Activated CD4-positive, CD25-positive, alpha-beta regulatory T cell treated with anti-CD3 and anti-CD28 coated beads, Interleukin-2, amount 50 U/mL, for 16 hours (primary cell): Measurements from ENCODE around the gene C3orf18.

Experiments used
- DNase-seq: peaks from one replicate; pipeline ENCODE4 v3.0.0-alpha.2; 2020; ENCODE audit warnings: low read depth, low spot score

The C3orf18 gene

GRCh38 chr3:50567386-50568167, at the start of gene C3orf18:
C3orf18 (minus strand) TSS chr3:50567747; CDS start chr3:50565699, 2,048 bp downstream.
- DNase-seq = peak; percentile 90

- peak; percentile 90 for DNase-seq
These were observed 49.2 kb upstream of the C3orf18 start for GRCh38 chr3:50616770-50617095.

GRCh38 chr3:50616003-50616769, 48.6 kb upstream of the C3orf18 start:
- DNase-seq = peak; percentile 64

- no peak for DNase-seq
These were observed 47.6 kb upstream of the C3orf18 start for GRCh38 chr3:50615190-50615589.

GRCh38 chr3:50612970-50613846, 45.7 kb upstream of the C3orf18 start:
- DNase-seq = no peak

- no peak for DNase-seq
These were observed 44.8 kb upstream of the C3orf18 start for GRCh38 chr3:50612234-50612882.

GRCh38 chr3:50611464-50612233, 44.1 kb upstream of the C3orf18 start, which contains the start of gene CISH:
CISH (minus strand) TSS chr3:50611774; CDS start chr3:50611650, 124 bp downstream.
- peak; percentile 90 for DNase-seq

- no peak for DNase-seq
These were observed 43.5 kb upstream of the C3orf18 start for GRCh38 chr3:50610992-50611463.

- no peak for DNase-seq
These were observed 42.8 kb upstream of the C3orf18 start for GRCh38 chr3:50610181-50610971.

- DNase-seq = no peak
These were observed 42.2 kb upstream of the C3orf18 start for GRCh38 chr3:50609763-50610085.

- DNase-seq = no peak
These were observed 41.7 kb upstream of the C3orf18 start for GRCh38 chr3:50609071-50609762.

- no peak for DNase-seq
These were observed 40.7 kb upstream of the C3orf18 start for GRCh38 chr3:50608278-50608677.

GRCh38 chr3:50607271-50608091, 39.9 kb upstream of the C3orf18 start:
- DNase-seq = no peak

- DNase-seq = no peak
These were observed 39.0 kb upstream of the C3orf18 start for GRCh38 chr3:50606596-50606995.

- no peak for DNase-seq
These were observed 38.4 kb upstream of the C3orf18 start for GRCh38 chr3:50605901-50606326.

GRCh38 chr3:50604628-50605588, 37.4 kb upstream of the C3orf18 start:
- no peak for DNase-seq

- no peak for DNase-seq
These were observed 36.6 kb upstream of the C3orf18 start for GRCh38 chr3:50604110-50604621.
